ENCODE measurements around the gene GAK. TPM values are rescaled to one million over a fixed set of nuclear protein-coding genes. Genes with fewer than 3 reads are reported as not detected.
A peak's percentile ranks its signal among the peaks of the same experiment; 100 is the strongest.

GAK gene
- total and polyA plus RNA-seq, 2 of the 4 experiments (the other 2 are of a cell fraction), result 45.1 to 133 TPM

GRCh38 chr4:971666-972500, 39.8 kb upstream of the GAK start:
- Histone ChIP-seq H4K8ac (ENCODE audit: low read depth in 2 of 2, low read length in 2 of 2) (no peak overlapping the region), H3K14ac (replicated peaks; ENCODE audit: low read depth, low read length) (peak overlapping the region; percentile 22; the same call in 1 of the 2 replicates), H3K27me3 (ENCODE audit: control insufficient read depth, insufficient read depth, low read length) (no peaks in the 10 kb centered on the region), H3K23ac (ENCODE audit: low read depth, low read length) (peak overlapping the region; percentile 59; the same call in 1 of the 2 replicates), H4K20me1 (ENCODE audit: insufficient read depth, low read length) (peaks cover 32% of the 10 kb centered on the region), H3K79me1 (ENCODE audit: low read depth in 1 of 2, low read length in 2 of 2) (peaks cover 13 to 24% of the 10 kb centered on the region in 2 experiments; a peak in 3 of 4 replicates), H3K9me1 (ENCODE audit: insufficient read depth, low read length) (no peaks in the 10 kb centered on the region; the same call in 1 of the 2 replicates), H2BK15ac (ENCODE audit: low read depth, low read length) (no peak overlapping the region), H2AK5ac (ENCODE audit: low read depth, low read length) (no peak overlapping the region), H3K27ac (ENCODE audit: insufficient read depth, low read length) (no peak overlapping the region), H3K4me1 (ENCODE audit: control insufficient read depth, insufficient read depth, low read length) (peaks cover 4% of the 10 kb centered on the region; the same call in 1 of the 2 replicates), H2BK120ac (ENCODE audit: low read depth, low read length) (no peak overlapping the region), H3K9ac (ENCODE audit: low read depth, low read length) (peak overlapping the region; percentile 48; the same call in 1 of the 2 replicates), H3K4ac (ENCODE audit: low read depth, low read length) (peak overlapping the region; percentile 24; the same call in 1 of the 2 replicates), H2BK20ac (ENCODE audit: low read depth, low read length) (no peak overlapping the region), H4K91ac (ENCODE audit: insufficient read depth, low read depth, low read length) (no peak overlapping the region), H3K56ac (ENCODE audit: extremely low read depth, insufficient read depth, low read length) (no peak overlapping the region), H3K18ac (ENCODE audit: low read depth, low read length) (no peak overlapping the region), H2BK5ac (ENCODE audit: low read depth, low read length, poor library complexity, severe bottlenecking) (no peak overlapping the region), H3K36me3 (ENCODE audit: control insufficient read depth, insufficient read depth, low read length) (peaks cover 7% of the 10 kb centered on the region; the same call in 1 of the 2 replicates), H3K4me2 (ENCODE audit: low read depth, low read length) (peak overlapping the region; percentile 84), H2AK9ac (replicated peaks; ENCODE audit: low read depth, low read length, poor library complexity) (peak overlapping the region; percentile 15), H3K9me3 (ENCODE audit: control insufficient read depth, insufficient read depth, low read length) (no peaks in the 10 kb centered on the region), H4K5ac (ENCODE audit: low read depth, low read length) (no peak overlapping the region), H3K4me3 (ENCODE audit: insufficient read depth, low read depth, low read length) (peak overlapping the region; percentile 87; the same call in 1 of the 2 replicates), H2AFZ (replicated peaks; ENCODE audit: low read length, poor library complexity) (peak overlapping the region; percentile 0)
- POLR2A ChIA-PET (ENCODE audit: unreplicated experiment), result no interaction called here
- WGBS, 2 experiments (ENCODE audit: extremely low coverage in 2 of 2, insufficient read length in 1 of 2), result 63% methylated on average over 6 of the region's 24 CpGs; no CpG with 5 or more reads in 1 of the 2 experiments
- in situ Hi-C loops (cut with MboI; ENCODE audit: low sequenced_read_pairs) (no loop called here), intact Hi-C loops (cut with micrococcal nuclease) (no loop called here), dilution Hi-C loops (cut with HindIII; ENCODE audit: low sequenced_read_pairs, unreplicated experiment) (no loop called here)
- CTCF ChIA-PET, result no interaction called here
- no peak for TF ChIP-seq NFE2L2 (IDR thresholded peaks at IDR 0.05; ENCODE audit: low read depth, low read length)
- peak; percentile 23; the same call in 1 of the 2 replicates for TF ChIP-seq MXI1 (IDR thresholded peaks at IDR 0.05; ENCODE audit: borderline replicate concordance, low read depth, low read length)
- ATAC-seq (ENCODE audit: low read depth) (no peak), DNase-seq (no peak)
- no TSS peak for BruUV-seq (replicated peaks)

Data from IMR-90 (cell line).